Measurements from ENCODE around the gene SH2D4B. TPM values are rescaled to one million over a fixed set of nuclear protein-coding genes. Genes with fewer than 3 reads are reported as not detected.

The SH2D4B gene
- total RNA-seq, 1 donor from 2014 or later = 0.43 TPM

DNA sequence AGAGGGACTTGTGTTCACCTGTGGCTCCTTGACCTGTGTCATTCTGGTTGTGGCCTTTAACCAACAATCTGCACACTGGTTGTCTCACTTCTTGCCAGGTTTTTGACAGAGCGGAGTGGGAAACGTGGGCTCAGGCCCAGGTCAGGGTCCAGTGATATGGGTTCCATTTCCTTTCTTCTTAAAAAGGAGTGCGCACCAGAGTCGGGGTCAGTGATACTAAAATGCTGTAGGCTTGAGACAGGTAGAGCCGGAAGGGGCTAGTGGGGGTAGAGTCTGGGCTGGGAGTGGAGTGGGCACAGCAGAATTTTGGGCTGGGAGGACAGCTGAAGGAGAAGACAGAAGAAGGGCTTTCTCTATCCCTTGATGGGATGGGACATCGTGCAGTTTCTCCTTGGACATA is 61.2 kb downstream of the SH2D4B start:
- Histone ChIP-seq H3K4me1 (no peaks in the 10 kb centered on the region), H3K27ac (no peak overlapping the region), H3K9me3 (no peaks in the 10 kb centered on the region), H3K27me3 (no peaks in the 10 kb centered on the region), H3K4me3 (no peak overlapping the region), H3K36me3 (no peaks in the 10 kb centered on the region)
- DNase-seq (no peak), ATAC-seq (no peak)
- intact Hi-C loops (cut with DNase I) = no loop called here
- TF ChIP-seq, protein P1, sequence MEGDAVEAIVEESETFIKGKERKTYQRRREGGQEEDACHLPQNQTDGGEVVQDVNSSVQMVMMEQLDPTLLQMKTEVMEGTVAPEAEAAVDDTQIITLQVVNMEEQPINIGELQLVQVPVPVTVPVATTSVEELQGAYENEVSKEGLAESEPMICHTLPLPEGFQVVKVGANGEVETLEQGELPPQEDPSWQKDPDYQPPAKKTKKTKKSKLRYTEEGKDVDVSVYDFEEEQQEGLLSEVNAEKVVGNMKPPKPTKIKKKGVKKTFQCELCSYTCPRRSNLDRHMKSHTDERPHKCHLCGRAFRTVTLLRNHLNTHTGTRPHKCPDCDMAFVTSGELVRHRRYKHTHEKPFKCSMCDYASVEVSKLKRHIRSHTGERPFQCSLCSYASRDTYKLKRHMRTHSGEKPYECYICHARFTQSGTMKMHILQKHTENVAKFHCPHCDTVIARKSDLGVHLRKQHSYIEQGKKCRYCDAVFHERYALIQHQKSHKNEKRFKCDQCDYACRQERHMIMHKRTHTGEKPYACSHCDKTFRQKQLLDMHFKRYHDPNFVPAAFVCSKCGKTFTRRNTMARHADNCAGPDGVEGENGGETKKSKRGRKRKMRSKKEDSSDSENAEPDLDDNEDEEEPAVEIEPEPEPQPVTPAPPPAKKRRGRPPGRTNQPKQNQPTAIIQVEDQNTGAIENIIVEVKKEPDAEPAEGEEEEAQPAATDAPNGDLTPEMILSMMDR (IDR thresholded peaks at IDR 0.05) = no peak

DNA sequence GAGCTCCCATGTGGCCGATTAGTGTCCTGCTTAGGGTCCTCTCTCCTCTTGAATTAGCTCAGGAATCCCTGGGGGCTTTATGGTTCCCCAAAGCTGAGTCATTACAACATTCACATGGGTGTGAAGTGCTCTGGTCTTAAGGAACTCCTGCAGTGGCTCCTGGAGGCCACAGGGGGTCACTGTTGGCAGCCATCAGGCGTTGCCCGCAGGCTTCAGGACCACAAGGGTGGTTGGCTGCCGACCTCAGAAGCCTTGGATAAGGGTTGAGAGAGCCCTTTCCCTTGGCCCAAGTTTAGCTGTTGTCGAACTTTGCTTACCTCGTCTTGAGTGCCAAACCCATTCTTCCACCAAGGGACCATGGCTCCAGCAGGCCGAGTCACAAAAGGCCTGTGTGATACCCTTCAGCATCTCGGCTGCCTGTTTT is 61.7 kb downstream of the SH2D4B start:
- Histone ChIP-seq H3K27me3 (no peaks in the 10 kb centered on the region), H3K4me1 (no peaks in the 10 kb centered on the region), H3K4me3 (no peak overlapping the region), H3K27ac (no peak overlapping the region), H3K9me3 (no peaks in the 10 kb centered on the region), H3K36me3 (no peaks in the 10 kb centered on the region)
- TF ChIP-seq, protein P1 (IDR thresholded peaks at IDR 0.05) = peak; percentile 67
- peak; percentile 76 for DNase-seq
- intact Hi-C loops (cut with DNase I) = no loop called here
- peak; percentile 87 for ATAC-seq

DNA sequence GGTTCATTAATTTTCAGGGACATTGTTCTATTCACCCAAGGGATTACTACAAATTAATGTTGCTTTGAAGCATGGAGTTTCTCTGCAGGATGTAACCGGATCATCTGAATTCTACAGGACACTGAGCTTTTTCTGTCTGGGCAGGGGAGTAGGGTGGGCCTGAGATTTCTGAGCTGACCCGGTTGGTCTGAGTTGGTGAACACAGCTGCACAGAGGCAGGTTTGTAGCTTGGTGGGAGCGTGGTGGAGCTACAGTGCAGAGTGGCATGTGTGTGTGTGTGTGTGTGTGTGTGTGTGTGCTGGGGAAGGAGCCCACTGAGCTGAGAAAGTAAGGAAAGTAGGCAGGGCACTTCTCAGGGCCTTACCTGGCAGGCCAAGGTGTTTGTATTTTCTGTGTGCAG is 62.6 kb downstream of the SH2D4B start:
- intact Hi-C loops (cut with DNase I) = no loop called here
- Histone ChIP-seq H3K27me3 (no peaks in the 10 kb centered on the region), H3K9me3 (no peaks in the 10 kb centered on the region), H3K4me3 (no peak overlapping the region), H3K36me3 (no peaks in the 10 kb centered on the region), H3K4me1 (no peaks in the 10 kb centered on the region), H3K27ac (no peak overlapping the region)
- TF ChIP-seq, protein P1 (IDR thresholded peaks at IDR 0.05) = no peak
- ATAC-seq = no peak
- DNase-seq = no peak

DNA sequence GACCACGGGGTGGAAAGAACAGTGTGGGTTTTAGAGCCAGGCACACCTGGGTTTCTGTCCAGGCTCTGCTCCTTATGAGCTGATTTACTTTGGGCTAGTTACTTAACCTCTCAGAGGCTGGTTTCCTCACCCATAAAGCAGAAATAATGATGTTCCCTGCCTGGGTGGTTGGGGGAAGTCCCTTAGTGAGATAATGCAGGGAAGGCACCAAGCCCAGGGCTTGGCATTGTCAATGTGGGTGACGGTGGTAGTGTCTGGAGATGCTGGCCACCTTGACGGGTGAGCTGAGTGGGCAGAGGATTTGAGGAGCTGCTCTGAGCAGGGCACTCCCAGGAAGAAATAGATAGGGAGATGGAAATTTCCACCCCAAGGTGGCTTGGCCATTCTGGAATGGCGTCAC is 65.2 kb downstream of the SH2D4B start:
- intact Hi-C loops (cut with DNase I) = no loop called here

DNA sequence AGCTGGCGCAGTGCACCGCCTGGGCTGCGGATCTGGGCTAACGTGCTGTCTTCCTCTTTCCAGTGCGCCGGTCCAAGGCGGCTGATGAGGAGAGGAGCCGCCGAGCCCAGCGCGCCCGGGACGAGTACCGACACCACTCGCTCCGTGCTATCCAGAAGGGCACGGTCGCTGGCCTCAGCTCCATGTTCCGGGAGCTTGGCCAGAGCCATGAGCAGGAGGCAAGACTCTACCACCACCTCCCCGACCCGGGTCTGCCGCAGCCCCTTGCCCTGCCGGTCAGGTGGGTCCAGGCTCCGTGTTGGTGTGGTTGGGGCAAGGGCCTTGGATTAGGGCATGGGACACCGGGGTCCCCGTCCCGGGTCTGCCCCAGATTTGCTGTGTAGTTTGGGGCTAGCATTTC is 65.8 kb downstream of the SH2D4B start:
- no peak overlapping the region for H3K4me3 ChIP-seq
- no peak for ATAC-seq
- TF ChIP-seq, protein P1 (IDR thresholded peaks at IDR 0.05) = no peak
- H3K27me3 ChIP-seq = no peaks in the 10 kb centered on the region
- no peaks in the 10 kb centered on the region for H3K9me3 ChIP-seq
- intact Hi-C loops (cut with DNase I) = no loop called here
- H3K27ac ChIP-seq = no peak overlapping the region
- H3K36me3 ChIP-seq = no peaks in the 10 kb centered on the region
- no peak for DNase-seq
- H3K4me1 ChIP-seq = no peaks in the 10 kb centered on the region

More for the DNA sequence above, 65.2 kb downstream of the SH2D4B start:
- Histone ChIP-seq H3K27me3 (no peaks in the 10 kb centered on the region), H3K36me3 (no peaks in the 10 kb centered on the region), H3K9me3 (no peaks in the 10 kb centered on the region), H3K4me1 (no peaks in the 10 kb centered on the region), H3K27ac (no peak overlapping the region), H3K4me3 (no peak overlapping the region)
- TF ChIP-seq, protein P1 (IDR thresholded peaks at IDR 0.05) = no peak
- ATAC-seq = peak; percentile 12
- no peak for DNase-seq

DNA sequence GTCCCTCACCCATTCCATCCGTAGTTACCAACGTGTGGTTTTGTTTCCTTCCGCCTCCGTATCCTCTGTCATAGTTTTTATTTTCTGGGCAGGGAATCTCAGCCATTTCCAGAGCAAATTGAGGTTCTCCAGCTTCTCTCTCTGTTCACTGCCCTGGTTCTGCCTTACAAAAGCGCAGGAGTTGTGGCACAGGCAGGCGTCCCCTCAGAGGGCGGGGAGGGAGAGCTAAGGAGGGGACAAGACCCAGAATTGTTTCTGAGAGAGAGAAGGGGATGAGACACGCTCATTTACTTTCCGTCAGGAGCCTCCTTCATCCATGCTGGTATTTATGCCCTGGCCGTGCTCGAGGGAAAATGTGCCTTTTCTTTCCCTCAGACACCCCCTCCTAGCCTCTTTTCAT is 71.0 kb downstream of the SH2D4B start:
- Histone ChIP-seq H3K27ac (no peak overlapping the region), H3K4me3 (no peak overlapping the region), H3K9me3 (no peaks in the 10 kb centered on the region), H3K4me1 (no peaks in the 10 kb centered on the region), H3K27me3 (no peaks in the 10 kb centered on the region), H3K36me3 (no peaks in the 10 kb centered on the region)
- ATAC-seq (no peak), DNase-seq (no peak)
- intact Hi-C loops (cut with DNase I) = no loop called here
- TF ChIP-seq, protein P1 (IDR thresholded peaks at IDR 0.05) = no peak

Data from upper lobe of right lung (tissue), 1 donor.